Left cardiac atrium (tissue), 4 donors: ENCODE data around the gene AGXT. TPM values are rescaled to one million over a fixed set of nuclear protein-coding genes. Genes with fewer than 3 reads are reported as not detected.

Experiments used
- ATAC-seq, 2 donors: fragments of 200-7000 bp; cut with Tn5 transposase; one replicate each; pipeline ENCODE4 v1.9.1; 2020; ENCODE audit warnings: mild to moderate bottlenecking in 2 of 2, moderate library complexity in 2 of 2
- DNase-seq: peaks from one replicate; pipeline ENCODE4 v3.0.0-alpha.2; 2020
- intact Hi-C, 2 donors: fragments of 100-400 bp; cut with DNase I; formaldehyde crosslinking; loops; one replicate each; pipeline versions ENCODE4 v1.14.1 to v1.15.1; 2022 to 2023
- total RNA-seq, 2 donors: library from RNA; stranded (reverse); fragmentation: NEBNext Ultra II Directional; extraction: Animal tissue kit (Norgen Biotek cat#: 25700); gene quantifications; one replicate each; pipeline ENCODE4 v1.2.1, GENCODE V29; 2021
- donor health status: DM: no; HTN: yes; CAD: no.
- donor health status: DM: no; HTN: yes; CAD: no; lungs with severe emphysema.
- donor health status: DM: yes; HTN: yes; CAD: no.
- donor health status: Dilated cardiomyopathy.

The AGXT gene
- total RNA-seq, 2 donors from 2014 or later = 0.24 to 0.29 TPM

DNA sequence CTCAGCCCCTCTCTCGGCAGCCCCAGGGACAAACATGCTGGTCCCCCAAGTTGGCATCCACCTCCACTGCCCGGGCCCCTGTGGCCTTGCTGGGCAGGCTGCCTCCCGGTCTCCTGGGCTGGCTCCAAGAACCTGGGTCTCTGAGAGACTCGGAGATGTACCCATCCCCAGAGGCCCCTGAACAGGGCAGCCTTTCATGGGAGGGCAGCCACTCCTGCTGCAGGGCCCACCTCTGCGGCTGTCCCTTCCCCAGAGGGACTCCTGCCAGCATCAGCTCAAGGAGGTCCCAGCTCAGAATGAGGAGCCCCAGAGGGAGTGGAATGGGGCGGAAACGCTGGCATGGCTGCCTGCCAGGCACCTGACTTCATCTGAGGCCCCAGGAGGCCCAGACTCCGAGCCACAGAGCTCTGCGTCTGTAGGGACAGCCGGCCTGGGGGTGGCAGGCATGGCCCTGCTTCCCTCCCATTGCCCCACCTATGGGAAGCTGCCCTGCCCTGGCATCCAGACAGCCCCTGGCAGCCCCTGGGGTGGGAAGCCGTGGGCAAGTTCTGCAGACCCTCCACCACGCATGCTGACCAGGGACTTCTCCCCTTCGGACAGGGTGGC lies 36.7 kb downstream of the AGXT start:
- DNase-seq = peak; percentile 13
- intact Hi-C loops = no loop called here
- no peak for ATAC-seq

DNA sequence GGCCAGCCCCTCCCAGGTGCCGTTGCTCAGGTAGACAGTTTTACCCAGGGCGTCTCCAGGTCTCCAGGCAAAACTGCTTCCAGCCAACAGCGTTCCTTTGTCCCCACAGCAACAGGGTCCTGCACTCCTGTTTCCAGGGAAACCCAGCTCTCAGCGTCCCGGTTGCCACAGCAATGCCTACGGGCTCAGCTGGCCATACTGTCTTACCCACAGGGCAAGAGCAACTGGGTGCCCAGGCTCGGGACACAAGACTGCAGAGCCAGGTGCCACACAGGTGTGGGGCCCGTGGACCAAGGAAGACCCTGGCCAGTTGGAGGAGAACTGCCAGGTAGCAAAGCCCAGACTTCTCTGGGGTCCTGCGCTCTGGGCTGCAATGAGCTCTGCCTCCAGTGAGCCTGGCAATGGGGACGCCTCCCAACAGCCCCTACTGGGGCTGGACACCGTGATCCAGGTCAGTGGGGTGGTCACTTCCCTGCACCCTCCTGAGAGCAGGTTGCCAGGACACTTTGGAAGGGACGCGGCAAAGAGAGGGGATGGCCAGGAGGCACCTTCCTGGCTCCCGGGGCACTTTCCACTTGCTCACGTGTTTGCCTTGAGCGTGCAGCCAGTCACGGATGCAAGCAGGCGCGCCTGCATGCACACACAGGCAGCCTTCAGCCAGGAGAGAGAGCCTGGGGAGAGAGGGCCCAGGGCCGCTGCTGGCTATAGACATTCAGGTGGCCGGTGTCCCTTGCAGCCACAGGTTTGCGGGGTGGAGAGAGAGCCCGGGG lies 37.7 kb downstream of the AGXT start, which contains the start of gene CROCC2:
TSS of gene CROCC2 (plus strand) at position 196 of the 770 bp plus-strand sequence. CDS start at position 374, 178 bp downstream.
- intact Hi-C loops = no loop called here
- DNase-seq (peak; percentile 11), ATAC-seq (no peak)

DNA sequence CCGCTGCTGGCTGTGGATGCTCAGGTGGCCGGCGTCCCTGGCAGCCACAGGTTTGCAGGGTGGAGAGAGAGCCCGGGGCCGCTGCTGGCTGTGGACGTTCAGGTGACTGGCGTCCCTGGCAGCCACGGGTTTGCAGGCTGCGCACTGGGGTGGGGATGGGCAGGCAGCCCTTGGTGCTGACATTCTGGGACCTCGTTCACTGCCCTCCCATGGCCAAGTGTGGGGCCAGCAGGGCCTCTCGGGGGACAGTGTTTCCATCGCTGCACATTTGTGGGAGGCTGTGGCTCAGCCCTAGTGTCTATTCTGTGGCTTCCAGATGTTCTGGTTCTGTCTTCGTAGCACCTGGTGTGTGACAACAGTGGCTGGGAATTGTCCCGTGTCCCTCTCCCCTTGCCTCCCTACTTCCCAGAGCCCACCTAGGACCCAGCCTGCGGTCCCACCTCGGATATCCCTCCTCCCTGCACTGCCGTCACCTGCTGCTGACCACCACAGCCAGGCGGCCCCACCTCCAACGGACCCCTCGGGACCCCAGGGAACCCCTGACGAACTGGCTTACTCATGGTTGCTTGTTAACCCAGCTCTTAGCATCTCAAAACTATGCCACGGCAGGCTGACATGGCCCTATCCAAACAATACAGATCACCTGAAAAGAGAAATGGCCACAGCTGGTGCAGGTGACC lies 38.4 kb downstream of the AGXT start:
- intact Hi-C loops = no loop called here
- ATAC-seq = no peak
- DNase-seq = no peak

DNA sequence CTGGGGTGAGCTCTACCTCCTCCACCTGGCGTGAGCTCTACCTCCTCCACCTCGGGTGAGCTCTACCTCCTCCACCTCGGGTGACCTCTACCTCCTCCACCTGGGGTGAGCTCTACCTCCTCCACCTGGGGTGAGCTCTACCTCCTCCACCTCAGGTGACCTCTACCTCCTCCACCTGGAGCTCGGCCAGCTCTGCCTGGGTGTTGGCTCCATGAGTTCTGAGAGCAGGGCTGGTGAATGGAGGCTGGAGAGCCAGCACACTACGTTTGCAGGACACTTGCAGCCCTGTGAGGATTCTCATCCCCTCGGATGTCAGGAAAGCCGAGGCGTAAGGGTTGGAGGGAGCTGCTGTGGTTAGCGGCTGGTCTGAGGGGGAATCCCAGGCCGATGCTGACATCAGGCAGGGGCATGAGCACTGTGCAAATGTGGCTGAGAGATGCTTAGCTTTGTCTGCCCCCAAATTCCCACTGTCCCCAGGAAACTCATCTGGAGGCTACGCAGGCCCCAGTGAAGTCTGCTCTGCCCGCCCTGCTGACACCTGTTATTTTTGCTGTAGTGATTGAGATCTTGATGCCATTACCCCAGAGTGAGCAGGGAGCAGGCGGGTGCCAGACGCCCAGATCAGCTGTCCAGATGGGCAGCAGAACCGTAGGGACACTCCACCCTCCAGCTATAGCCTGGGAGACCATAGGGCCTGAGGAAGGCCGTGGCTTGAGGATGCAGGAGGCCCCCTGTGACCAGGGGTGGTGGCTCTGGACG lies 40.8 kb downstream of the AGXT start:
- intact Hi-C loops = no loop called here
- ATAC-seq (no peak), DNase-seq (no peak)

DNA sequence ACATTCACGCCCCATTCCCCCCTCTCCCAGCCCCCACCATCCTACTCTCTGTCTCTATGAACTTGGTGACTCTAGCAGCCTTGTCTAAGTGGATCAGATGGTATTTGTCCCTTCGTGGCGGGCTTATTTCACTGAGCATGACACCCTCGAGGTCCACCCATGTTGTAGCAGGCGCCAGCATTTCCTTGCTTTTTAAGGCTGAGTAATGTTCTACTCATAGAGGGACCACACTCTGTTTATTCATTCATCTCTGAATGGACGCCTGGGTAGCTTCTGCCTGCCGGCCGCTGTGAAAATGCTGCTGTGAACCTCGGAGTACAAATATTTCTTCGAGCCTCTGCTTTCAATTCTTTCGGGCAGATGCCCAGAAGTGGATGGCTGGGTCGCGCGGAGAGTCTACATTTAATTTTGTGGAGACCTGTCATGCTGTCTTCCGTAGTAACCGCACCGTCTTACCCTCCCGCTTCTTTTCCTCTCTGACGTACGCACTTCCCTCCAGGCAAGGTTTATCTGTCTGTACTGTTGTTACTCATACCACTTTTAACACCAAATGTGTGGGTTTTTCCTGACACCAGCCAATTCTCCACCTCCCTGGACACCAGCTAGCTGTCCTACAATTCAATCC lies 43.1 kb downstream of the AGXT start:
- intact Hi-C loops = loop anchor here (5.0 to 10.0 kb wide), 2 partner anchors 81 to 83 kb away; partner anchors contain the start of gene SNED1 (in 1 of the 2)
- peak in 1 of 2 donors; percentile 8 for ATAC-seq
- no peak for DNase-seq

DNA sequence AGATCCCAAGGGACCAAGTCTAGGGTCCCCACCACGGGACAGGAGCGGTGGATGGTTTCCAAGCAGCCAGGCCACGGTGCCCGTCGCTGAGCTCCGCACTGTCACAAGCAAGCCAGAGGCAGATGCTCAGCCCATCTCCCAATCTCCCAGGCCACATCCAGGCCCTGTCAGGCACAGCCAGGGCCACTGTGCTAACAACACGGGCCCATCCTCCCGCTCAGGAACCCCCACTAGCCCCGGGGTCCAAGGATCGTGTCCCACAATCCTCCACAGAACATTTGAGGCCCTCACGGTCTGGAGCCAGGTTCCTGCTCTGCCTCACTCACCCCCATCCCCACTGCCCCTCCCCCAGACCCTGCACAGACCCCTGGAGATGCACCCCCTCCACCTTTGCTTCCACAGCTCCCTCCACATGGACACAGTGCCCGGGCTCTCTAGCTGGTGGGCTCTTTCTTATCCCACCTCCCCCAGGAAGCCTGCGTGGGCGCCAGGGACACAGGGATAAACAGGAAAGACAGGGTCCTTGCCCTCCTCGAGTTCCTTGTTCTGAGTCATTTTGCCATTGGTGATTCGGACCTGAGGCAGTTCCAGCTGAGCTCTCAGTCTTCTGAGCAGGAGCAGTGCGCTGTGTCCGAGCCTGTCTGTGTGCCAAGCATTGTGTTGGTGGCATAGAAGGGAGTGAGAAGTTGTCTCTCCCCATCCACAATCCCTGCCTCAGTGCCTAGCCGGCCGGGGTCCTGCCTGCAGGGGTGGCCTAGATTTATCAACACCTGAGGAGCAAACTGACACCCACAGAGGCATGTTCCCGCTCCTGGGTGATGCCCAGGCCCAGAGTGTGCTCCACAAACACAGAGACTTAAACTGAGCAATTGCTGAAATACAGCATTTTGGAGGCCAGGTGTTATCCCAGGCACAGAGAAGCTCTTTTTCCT lies 44.5 kb downstream of the AGXT start:
- DNase-seq = no peak
- no peak for ATAC-seq
- intact Hi-C loops = loop anchor here (5.0 to 10.0 kb wide), 2 partner anchors 79 to 82 kb away; partner anchors contain the start of gene SNED1 (in 1 of the 2)

DNA sequence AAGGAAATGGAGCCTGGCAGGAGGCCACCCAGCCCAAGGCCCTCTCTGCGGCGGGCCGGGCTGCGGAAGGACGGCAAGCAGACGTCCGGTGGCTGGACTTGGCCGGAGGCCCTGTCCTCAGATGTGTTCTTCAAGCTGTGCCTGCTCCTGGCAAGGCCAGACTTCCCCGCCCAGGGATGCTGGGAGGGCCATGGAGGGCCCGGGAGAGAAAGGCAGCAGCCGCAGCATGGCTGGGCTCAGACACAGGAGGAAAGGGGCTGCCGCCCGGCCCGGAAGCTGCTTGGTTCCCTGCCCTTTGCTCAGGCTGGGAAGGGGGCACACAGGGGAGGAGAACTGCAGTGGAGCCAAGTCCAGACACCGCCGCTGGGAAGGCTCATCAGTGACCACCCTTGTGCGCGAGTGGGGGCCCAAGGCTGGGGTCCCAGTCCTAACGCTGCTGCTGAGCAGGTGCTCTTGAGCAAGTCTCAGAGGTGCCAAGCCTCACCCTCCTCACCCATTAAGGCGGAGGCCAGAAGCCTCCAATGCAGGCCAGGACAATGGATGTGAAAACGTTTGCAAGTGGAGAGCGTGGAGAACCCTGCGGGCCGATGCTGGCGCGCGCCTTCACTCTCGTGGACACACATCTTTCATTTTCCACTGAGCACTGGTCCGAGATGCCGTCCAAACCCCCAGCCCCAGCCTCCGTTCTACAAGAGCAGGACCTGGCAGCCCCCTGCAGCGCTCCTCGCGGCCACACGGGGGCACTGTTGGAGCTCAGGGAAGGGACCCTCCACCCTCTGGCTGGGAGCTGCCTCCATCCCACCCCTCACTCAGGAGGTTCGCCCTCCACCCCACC lies 45.4 kb downstream of the AGXT start:
- intact Hi-C loops = loop anchor here (5.0 to 10.0 kb wide), 2 partner anchors 78 to 81 kb away; partner anchors contain the start of gene SNED1 (in 1 of the 2)

DNA sequence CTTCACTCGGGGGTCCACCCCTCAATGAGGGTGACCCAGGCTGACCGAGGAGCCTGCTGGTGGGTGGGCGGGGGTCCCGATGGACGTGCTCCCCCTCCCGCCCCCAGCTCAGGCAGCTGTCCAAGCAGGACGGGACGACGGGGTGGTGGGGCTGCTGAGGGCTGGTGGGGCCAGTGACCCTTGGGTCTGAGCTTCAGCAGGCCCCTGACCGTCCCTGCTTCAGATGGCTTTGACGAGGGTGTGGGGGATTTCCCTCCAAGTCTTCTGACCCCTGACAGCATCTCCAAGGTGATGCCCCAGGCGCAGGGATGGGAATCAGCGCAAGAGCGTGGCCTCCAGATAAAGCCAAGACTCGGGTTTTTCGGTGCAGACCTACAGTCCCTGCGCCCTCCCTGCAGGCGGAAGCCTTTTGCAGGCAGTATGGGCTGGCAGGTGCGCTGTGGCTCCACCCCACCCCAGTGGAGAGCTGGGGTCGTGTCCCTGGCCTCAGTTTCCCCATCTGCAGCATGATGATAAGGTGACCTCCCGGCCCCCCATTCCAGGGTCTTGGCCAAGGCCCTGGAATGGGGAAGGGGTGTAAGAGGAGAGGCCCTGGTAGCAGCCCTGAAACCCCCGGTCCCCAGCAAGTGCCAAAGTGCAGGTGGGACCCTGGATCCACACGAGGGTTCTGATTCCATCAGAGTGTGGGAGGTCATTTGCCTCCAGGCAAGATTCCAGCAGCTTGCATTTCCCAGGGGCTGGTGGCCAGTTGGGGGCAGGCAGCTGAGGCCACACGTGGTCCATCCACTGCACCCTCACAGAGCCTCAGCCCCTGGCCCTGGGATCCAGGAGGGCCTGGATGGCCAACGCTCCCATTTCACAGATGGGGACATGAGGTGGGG lies 46.3 kb downstream of the AGXT start:
- ATAC-seq (no peak), DNase-seq (peak; percentile 20)
- intact Hi-C loops = loop anchor here (5.0 to 10.0 kb wide), 2 partner anchors 77 to 80 kb away; partner anchors contain the start of gene SNED1 (in 1 of the 2)

More for the DNA sequence above, 45.4 kb downstream of the AGXT start:
- peak; percentile 91 for DNase-seq
- peak; percentile 68 to 74 for ATAC-seq

DNA sequence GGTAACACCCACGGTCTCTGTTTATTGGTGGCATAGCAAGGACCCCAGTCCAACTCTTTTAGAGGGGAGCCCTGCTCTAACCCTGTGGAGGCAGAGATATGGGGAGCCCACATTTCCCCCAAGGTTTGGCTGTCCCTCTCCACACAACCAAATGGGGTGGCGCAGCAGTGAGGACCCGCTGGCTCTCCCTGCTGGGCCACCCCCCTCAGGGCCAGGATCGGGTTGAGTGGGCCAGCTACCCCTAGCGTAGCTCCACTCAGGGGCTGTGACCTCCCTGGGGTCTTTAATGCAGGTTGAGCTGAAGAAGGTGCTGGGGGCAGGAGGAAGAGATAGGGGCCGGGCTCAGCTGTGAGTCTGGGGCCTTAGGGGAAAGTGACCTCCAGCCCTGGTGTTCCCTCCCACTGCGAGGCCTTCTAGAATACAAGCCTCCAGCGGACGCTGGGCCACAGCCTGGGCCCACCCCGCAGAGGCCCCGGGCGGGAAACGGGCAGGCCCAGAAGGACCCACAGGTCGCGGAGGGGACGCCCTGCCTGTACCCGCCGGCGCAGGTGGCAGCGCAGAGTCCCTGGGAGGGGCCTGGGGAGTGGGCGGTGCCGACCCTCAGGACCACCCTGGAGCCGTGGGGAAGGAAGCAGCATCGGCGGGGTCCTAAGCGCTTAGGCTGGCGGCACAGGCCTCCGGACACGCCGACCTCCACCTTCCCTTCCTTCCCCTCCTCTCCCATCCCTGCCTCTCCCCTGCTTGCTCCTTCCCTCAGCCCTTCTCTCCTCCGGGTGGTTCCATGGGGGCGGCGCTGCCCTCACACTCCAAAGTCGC lies 47.1 kb downstream of the AGXT start:
- no peak for ATAC-seq
- peak; percentile 31 for DNase-seq
- intact Hi-C loops = loop anchor here in 1 of 2 donors (10.0 kb wide), 1 partner anchor 79 kb away; the partner anchor contains the start of gene SNED1

DNA sequence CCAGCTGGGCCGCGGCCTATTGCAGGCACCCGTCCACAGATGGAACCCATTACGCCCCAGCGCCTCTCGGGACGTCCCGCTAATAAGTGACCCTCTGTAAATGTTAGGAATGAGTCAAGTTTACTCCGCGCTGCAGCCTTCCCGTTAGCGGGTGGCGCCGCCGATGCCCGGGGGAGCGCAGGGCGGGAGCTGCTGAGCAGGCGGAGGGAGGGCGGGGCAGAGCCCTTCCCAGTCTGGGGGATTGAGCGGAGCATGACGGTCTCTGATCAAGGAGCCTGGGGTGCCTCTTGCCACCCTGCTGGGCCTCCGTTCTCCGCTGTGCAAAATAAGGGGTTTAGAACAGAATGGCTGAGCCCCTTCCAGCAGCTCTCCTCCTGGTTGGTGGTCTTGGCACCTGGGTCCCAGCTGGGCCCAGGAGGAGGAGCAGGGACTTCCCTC lies 48.0 kb downstream of the AGXT start:
- DNase-seq = peak; percentile 85
- peak; percentile 63 to 70 for ATAC-seq
- intact Hi-C loops = loop anchor here in 1 of 2 donors (10.0 kb wide), 1 partner anchor 78 kb away; the partner anchor contains the start of gene SNED1

DNA sequence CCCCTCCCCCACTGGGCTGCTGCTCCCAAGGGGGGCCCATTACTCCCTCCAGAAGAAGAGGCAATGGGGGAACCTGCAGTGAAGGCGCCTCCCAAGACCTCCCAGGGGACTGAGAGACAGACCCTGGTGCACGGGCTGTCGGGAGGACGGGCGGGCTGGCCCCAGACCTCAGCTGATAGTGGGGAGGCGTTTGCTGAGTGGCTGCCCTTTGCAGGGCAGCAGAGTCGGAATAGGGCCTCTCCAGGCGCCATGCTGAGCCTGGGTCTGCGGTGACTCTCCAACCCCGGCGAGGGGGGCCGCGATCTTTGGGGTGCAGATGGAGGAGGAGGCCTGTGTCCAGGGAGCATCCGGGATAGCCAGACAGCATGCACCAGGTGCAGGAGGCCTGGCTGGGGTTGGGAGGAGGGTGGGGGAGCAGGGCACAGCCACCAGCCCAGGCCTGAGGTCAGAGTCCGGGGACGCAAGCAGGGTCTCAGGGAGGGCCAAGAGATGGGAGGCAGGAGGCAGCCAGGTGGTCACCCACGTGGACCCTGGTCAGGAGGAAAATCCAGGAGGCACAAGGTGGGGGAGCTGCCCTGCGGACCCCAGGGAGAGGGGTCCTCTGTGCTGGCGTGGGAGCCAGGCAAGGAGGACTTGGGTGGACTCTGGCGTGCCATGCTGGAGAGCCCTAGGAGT lies 48.5 kb downstream of the AGXT start:
- intact Hi-C loops = loop anchor here in 1 of 2 donors (10.0 kb wide), 1 partner anchor 78 kb away; the partner anchor contains the start of gene SNED1
- ATAC-seq (no peak), DNase-seq (peak; percentile 25)

DNA sequence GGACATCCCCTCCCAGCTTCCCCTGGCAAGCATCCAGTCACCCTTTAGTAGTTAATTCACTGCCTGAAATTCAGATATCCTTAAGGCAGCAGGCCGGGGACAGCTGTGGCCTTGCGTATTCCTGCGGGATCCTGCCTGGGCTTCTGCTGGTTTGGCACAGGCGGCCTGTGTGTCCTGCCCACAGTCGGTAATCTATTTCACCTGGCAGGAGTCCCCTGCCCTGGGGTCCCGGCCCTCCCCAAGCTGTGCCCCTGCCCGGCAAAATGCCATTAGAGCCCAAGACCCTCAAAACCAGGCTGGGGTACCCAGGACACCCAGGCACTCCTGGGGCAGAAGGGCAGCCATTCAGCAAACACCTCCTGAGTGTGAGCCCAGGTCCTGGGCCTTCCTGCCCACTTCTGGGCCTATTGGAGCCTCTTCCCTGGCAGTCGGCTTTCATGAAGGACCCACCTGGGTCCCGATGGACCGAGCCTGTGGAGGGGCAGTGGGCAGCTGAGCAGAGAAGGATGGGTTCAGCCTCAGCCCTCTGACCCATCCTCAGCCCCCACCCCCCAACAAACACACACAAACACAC lies 49.1 kb downstream of the AGXT start:
- ATAC-seq (no peak), DNase-seq (peak; percentile 13)
- intact Hi-C loops = loop anchor here in 1 of 2 donors (10.0 kb wide), 1 partner anchor 77 kb away; the partner anchor contains the start of gene SNED1
